ENCODE results near the gene CYP2W1.

The CYP2W1 gene

DNA sequence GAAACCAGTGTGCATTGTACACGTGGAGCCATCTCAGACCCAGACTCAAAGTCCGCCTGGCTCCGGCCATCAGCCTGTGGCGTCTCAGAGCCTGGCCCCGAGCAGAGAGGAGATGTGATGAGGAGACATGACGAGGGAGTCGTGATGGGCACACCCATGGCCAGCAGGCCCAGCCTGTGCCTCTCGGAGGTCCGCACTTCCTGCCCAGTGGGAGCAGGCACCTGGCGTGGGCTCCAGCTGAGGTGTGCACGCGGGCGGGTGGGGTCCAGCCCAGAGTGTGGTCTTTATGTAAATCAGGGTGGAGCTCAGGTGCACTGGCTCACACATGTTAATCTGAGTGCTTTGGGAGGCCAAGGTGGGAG lies 35.3 kb downstream of the CYP2W1 start:
- no peak for DNase-seq

DNA sequence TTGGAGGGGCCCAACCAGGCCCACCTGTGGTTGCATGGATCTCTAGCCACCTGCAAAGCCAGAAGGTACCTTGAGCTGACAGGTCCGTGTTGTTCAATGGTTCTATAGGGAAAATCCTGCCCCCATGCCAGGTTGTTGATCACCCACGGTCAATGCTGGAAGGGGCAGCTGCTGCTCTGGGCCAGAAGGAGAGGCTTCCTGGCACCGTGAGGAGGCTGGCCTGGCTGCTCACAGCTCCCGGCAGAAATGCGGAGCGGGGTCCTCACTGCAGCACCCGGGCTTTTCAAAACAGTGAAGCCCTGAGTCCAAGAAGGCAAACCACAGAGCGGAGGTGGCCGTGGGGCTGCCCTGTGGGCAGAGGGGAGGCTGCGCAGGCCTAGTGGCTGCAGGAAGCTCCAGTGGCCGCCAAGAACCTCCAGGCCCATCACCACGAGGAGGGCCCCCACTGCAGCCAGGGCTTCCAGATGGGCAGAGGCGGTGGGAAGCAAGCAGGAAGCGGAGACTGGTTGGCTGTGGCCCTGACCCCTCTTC lies 36.3 kb downstream of the CYP2W1 start:
- DNase-seq, result no peak

DNA sequence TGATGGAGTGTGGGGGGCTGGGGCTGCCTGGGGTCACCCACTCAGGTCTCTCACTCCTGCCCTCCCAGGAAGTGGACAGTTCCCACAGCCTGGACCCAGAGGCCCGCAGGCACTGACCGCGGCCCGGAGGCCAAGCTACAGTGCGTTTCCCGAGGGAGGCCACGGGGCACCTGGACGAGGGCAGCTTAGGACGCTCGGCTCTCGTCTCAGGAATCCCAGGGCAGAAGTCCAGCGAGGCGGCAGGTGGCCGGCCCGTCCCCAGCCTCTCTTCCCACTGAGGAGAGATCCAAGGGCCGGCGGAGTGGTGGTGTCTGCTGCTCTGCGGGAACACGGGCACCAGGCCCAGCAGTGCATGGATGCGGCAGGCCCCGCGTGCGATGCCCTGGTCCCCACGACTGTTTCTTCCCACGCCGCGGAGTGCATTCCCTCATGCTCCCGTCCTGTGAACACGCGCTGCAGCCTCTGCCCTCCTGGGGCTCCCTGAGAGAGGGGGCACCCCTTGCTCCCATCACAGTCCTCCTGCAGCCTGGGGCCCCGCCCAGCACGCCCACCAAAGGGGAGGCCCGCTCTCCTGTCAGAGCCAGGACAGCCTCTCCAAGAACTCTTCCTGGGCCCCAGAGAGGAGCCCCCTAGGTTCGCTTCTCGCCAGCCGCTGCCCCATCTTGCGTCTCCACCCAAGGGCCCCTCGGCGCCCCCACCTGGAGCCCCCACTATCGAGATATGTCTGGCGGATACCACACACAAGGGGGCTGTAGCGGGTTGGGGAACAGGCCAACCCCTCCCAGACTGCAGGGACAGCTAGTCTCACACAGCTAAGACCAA lies 37.0 kb downstream of the CYP2W1 start:
- no peak for DNase-seq

DNA sequence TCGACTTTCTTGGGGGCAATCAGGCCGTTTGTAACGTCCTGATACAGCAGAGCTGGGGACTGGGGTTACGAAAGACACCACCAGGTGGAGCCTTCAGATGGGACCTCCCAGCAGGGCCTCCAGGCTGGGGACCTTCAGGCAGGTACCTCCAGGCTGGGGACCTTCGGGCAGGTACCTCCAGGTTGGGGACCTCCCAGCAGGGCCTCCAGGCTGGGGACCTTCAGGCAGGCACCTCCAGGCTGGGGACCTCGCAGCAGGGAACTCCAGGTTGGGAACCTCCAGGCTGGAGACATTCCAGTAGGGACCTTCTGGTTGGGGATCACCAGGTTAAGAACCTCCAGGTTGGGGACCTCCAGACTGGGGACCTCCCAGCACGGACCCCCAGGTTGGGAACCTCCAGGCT lies 37.9 kb downstream of the CYP2W1 start:
- no peak for DNase-seq

DNA sequence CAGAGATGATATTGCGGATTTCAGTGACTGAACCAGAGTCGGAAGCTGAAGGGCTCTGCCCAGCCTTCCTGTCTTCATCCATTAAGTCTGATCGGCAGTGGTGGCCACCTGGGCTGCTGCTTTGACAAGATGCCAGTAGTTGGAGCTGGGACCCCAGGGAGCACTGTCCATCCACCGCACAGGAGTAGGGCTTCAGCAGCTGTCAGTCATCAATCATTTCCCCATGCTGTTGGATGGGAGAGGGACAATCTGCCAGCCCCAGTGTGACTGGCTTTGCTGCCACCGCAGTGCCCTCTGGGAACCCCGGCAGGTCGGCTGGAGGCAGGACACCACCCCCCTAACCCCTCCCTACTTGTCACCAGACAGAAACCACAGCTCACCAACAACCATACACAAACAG lies 38.4 kb downstream of the CYP2W1 start:
- no peak for DNase-seq

DNA sequence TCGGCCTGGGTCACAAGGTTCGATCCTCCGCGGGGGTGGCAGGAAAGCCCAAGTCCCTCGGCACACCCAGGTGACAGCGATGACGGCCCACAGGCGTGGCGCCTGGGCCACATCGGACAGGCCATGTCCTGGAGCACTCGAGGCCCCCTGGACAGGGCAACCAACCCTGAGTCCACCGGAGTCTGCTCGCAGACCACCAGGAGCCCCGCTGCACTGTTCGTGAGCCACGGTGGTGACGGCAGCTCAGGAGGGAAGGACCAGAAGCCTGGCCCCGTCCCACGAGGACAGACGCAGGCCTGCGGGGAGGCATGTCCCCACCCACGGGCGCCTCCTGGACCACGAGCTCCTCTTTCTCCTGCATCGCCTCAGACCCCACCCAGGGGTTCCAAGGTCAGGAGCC lies 39.0 kb downstream of the CYP2W1 start:
- DNase-seq, result no peak

DNA sequence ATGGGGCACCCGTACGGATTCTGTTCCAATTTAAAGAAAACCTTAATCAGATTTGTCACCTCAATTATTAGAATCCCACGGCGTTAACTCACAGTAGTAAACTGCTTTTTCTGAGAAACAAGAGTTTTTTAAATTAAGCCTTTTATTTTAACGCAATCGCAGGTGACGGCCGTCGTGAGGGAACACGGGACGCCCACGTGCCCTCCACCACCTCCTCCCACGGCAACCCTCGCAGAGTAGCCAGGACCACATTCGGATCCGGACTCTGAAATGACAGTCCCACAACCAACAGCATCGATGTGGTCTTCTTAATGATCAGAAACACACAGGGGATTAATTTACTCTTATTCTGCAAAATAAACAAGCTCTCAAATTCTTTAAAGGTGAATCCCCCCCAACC lies 39.4 kb downstream of the CYP2W1 start:
- no peak for DNase-seq

DNA sequence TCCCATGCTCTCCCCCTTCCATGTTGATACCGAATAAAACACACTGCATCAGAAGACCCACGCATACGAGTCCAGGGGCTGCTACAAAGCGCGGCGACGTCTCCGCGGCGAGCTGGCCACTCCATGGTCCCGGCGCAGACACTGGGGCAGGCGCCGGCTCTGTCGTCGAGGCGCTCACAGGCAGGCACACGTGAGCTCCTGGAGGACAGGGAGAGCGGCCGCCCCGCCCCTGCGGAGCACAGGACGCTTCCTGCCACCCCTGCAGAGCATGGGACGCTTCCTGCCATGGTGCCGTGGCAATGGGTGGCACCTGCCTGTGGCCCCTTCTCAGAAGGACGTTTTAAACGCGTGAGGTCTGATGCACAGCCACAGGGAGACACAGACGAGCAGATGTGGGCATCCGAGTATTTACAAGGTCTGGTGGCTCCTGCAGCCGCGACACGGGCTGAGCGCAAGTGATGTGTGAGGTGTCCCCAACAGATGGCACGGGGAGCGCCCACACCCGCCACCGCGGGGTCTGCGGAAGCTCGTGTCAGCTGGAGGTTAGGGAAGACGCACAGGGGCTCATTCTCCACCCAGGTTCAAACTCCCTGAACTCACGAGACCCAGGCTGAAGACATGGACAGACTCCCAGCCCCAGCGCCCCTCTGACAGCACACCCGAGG lies 40.0 kb downstream of the CYP2W1 start:
- no peak for DNase-seq

DNA sequence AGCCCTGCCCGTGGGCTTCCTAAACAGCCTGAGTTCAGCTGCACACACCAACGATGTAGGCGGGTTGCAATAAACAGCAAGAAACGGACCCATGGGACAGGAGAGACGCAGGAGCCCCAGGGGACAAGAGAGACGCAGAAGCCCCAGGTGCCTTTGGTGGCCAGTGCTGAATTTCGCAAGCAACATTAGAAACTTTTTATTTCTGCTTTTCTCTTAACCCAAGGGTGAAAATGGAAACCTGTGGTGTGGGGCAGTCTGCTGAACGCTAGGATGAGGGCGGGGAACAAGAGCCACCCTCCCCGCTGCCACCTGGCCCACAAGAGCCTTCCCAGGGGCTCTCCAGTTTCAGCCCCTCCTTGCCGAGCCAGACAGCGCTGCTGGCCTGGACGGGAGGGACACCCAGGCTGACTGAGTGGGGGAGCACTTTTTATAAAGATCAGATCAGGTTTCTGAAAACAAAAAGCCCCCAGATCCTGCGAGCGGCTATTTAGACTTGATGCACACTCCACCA lies 41.4 kb downstream of the CYP2W1 start:
- DNase-seq, result no peak

DNA sequence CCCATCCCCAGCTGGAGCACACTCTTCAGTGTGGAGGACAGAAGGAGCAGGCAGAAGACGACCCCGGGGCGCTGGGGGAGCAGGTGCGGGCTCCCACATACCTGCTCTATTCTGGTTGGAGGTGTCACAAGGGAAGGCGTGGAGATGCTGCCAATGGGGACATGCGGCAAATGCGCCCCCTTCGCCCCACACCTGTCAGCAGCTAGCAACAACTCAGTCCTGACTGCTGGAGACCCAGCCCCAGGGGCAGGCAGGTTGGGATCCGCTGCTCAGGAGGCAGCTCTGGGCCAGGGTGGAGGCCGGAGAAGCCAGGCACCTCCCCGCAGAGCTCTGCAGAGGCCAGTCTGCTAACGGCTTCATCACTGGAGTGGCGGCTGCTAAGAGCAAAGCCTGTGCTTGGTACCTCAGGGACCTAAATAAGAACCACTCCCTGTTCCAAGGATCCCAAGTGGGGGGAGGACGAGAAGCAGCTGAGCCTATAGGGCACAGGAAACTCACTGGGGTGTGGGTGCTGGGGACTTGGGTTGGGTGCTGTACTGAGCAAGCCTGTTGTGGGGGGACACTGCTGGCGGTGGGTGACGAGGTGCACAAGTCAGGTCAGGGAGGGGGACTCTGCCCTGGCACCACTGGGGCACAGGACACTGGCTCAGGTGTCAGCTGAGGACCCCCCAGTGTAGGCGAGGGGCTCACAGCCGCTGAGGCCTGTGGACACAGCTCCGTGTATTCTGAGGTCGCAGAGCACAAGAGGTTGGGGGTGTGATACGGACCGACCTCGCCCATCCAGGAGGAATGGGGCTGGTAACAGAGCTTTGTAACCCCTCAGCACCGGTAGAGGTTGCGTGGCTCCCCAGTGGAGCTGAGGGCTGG lies 42.1 kb downstream of the CYP2W1 start:
- no peak for DNase-seq

DNA sequence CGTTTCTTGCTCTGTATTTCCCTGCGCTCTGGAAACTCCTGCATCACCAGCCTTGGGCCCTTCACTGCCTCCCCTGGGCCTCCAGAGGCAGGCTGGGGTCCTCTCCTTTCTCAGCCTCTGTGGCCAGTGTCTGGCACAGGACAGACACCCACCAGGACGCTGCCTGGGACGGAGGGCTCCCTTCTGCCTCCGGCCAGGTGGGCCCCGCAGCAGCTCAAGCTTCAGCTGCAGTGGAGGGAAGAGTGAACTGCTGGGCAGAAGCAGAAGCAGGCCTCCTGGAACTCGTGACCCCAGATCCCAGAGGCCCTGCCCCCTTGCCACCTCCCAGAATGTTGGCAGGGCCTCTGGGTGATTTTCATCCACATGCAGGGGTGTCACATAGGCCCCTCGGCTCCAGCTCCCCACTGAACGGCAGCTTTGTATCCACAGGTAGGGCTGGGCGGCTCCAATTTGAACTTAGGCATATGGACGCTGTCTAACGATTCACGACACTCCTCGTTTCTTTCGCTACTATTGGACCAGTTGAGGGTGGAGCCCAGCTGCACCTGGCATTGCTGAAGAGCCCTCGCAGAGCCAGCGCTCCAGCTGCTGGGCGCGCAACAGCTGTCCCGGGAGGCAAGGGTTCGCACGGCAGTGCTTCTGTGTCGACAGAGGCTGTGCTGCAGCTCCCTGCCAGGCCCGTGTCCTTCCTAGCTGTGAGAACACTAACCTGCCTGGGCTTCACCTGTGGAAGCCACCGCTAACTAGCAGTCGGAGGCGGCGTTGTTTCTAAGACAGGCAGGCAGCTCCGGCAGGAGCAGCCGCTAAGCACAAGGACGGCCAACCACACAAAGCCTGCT lies 43.0 kb downstream of the CYP2W1 start:
- no peak for DNase-seq

DNA sequence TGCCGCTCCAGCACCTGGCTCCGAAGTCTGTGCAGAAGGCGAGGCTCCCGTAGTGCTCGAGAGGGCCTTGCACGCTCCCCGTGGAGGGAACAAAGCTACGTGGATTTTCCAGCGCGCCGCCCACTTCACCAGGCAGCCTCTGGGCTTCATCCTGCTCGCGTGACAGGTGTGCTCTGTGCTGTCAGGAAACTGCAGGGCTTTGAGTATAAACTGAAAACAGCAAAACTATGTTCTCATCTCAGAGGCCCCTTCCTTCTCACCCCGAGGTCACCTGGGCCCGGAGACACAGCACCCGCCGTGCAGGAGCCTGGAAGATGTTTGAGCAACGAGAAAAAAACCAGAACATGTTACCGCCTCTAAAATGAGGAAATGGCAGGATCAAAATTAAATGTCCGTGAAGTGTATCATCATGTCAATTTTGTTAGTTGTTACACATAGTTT lies 43.8 kb downstream of the CYP2W1 start:
- DNase-seq, result no peak

DNA sequence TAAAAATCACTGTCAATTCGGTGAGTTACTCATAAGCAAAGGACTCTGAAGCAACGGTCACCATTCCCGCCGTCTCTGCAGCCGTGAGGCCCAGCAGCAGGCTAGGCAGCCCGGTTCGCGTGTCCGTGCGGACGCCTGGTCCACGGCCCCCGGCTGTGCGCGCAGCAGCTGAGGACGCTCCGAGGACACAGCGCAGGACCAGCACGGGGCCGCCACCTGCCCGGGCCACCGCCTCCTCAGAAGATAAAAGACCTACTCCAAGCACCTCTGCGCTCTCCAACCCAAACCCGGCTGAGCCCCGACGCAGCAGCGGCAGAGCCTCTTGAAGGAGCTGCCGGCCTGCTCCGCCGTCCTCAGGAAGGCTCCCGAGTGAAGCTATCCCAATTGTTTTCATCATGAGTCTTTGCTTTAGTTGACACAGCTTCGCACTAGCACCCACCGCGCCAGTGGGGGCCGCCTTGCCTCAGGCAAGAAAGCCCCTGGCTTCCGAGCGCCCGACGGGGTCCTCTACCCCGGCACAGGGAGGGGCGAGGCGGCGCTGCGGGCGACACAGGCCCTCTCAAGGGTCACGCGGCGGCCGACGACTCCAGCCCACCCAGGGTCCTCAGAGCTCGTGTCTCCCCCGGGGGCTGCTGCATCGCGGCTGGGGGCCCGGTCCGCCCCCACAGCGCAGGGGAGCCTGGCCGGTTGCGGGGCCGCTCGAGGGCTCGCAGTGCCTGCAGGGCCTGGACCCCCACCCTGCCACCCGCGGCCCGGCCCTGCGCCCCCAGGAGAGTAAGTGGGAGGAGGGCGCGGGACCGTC lies 44.5 kb downstream of the CYP2W1 start:
- DNase-seq, result no peak

DNA sequence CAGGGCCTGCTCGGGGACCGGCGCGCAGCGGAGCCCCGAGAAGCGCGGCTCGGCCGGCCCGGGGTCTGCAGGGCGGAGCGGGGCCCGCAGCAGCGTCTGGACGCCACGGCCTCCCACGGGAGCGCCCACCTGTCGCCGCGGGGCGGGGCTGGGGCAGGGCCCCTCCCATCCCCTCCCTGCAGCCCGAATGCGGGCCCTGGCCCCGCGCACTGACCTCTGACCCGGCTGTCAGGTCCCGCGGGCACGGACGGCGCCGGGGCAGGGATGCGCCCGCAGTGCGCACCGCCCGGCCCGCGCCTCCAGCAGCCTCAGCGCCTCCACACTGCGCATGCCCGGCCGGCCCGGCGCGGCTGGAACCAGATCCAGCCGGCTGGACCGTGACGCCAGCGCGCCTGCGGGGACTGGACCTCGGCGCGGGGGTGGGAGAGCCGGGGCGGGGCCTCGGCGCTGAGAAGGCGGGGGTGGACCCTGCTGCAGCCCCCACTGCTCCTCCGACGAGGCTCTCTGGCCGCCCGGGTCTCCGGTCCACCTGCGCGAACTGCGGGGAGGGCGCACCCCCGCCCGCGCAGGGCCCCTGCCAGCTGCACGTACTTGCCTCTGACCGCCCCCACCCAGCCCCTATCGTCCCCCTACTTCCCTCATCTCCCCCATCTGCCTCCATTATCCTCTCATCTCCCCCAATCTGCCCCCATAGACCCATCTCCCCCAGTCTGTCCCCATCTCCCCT lies 45.2 kb downstream of the CYP2W1 start:
- DNase-seq, result peak; percentile 90

DNA sequence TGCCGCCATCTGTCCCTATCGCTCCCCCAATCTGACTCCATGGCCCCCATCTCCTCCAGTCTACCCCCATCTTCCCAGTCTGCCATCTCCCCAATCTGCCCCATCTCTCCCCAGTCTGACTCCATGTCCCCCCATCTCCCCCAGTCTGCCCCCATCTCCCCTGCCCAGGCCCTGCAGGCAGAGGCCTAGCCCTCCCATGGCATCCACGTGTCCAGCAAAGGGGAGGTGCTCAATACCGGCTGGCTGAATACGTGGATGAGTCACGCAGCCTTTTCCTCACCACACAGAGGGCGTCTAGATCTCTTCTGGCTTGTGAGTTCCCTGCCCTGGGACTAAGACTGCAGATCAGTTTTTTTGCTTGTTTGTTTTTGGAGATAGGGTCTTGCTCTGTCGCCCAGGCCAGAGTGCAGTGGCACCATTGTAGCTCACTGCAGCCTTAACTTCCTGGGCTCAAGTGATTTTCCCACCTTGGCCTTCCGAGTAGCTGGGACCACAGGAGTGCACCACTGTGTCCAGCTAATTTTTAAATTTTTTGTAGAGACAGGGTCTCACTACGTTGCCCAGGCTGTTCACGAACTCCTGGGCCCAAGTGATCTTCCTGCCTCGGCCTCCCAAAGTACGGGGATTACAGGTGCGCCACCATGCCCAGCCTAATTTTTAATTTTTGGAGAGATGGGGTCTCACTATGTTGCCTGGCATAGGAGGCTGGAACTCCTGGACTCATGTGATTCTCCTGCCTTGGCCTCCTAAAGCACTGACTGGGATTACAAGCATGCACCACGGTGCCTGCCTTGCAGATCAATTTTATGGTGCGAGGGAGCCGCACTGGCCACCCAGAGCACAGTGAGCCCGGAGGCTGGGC lies 46.0 kb downstream of the CYP2W1 start:
- peak; percentile 66 for DNase-seq

DNA sequence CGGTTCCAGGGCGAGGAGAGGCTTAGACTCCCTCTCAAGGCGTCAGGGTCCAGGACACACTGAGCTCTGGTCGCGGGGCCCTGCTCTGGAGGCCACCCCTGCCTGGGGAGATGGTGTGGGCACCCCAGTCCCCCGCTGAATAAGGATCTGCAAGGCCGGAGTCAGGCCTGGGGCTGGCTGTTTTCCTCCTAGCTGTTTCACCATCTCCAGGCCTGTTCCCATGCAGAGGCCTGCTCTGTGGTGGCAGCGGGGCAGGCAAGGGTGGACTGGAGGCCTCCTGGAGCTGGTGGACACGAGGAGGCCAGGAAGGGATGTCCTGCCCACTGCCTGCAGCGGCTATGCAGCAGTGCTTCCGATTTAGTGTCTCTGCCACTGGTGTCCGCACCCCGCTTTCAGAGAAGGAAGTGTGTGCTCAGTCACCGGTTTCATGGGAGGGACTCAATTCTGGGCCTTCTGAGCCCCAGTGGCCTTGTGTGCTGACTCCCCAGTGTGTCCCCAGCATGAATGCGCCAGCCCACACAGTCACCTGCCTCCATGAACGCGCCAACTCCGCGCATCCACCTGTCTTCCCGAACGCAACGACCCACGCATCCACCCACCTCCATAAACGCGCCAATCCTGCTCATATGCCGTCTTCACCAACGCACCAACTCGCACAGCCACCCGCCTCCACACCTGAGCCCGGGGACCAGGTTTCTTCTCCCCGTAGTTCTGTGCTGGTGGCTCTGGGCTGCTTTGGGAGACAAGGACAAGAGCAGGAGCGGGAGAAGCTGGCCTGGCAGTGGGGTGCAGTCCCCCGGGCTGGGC lies 46.9 kb downstream of the CYP2W1 start:
- no peak for DNase-seq

DNA sequence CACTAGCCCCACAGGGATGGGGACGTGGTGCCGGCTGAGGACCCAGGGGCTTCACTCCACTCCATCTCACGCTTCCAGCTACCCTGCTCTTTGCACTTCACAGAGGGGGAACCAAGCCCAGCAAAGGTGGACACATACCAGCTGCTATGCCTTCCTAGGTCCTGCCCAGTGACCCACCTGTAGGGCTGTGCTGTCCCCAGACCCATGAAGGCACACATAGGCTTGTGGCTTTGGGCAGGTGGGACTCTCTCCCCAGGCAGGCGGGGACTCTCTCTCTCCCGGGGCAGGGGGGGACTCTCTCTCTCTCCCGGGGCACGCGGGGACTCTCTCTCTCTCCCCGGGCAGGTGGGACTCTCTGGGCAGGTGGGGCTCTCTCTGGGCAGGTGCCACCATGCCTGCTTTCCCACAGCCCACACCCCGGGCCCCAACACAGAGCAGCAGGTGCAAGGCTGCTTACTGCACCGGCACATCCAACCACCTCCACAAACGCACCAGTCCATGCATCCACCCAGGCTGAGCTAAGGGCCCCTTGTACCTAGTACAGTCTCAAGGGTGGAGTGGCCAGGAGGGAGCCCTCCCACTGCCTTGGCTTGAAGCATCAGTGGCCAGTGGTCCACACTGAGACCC lies 47.6 kb downstream of the CYP2W1 start:
- no peak for DNase-seq
